Fibroblast of skin of scalp (primary cell): ENCODE measurements around the gene OXSR1.
"Not testable (repeated sequence)": the region's sequence is repeated elsewhere in the genome, so short reads cannot be mapped to it uniquely, and the experiment has no call there.

ENCODE experiments used
- DNase-seq: peaks from one replicate; pipeline ENCODE4 v3.0.0-alpha.2; 2013

OXSR1 gene

GRCh38 chr3:38235466-38235865 lies 70.1 kb downstream of the OXSR1 start:
- DNase-seq: no peak

DNA sequence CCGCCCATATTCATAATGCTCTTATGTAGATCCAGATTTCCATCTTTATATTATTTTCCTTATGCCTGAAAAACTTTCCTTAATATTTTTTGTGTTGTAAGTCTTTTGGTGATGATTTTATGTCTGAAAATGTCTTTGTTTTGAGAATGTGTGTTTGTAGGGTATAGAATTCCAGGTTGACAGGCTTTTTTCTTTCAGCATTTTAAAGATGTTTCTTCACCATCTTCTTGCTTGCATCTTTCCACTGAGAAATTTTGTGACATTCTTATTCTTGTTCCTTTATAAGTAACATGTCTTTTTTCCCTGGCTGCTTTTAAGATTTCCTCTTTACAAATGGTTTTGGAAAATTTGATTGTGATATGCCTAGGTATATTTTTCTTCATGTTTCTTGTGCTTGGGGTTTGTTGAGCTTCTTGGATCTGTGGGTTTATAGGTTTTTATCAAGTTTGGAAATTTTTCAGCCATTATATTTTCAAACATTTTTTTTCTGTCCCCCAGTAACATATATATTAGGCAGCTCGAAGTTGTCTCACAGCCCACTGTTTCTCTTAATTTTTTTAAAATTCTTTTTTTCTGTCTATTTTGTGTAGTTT lies 73.2 kb downstream of the OXSR1 start:
- no peak for DNase-seq

DNA sequence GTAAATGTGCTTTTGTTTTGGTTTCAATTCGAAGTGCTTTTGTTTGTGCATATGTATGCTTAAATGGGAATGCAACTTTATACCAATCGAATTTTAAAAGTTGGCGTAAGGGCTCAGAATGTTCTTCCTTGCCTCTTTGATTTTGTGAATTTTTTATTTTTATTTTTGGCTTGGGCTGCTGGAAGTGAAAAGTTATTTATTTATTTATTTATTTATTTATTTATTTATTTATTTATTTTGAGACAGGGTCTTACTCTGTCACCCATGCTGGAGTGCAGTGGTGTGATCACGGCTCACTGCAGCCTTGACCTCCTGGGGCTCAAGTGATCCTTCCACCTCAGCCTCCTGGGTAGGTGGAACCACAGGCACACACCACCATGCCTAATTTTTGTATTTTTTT lies 77.5 kb downstream of the OXSR1 start:
- not testable (repeated sequence) for DNase-seq

- DNase-seq: no peak
Measured at GRCh38 chr3:38245930-38246329, 80.6 kb downstream of the OXSR1 start.

DNA sequence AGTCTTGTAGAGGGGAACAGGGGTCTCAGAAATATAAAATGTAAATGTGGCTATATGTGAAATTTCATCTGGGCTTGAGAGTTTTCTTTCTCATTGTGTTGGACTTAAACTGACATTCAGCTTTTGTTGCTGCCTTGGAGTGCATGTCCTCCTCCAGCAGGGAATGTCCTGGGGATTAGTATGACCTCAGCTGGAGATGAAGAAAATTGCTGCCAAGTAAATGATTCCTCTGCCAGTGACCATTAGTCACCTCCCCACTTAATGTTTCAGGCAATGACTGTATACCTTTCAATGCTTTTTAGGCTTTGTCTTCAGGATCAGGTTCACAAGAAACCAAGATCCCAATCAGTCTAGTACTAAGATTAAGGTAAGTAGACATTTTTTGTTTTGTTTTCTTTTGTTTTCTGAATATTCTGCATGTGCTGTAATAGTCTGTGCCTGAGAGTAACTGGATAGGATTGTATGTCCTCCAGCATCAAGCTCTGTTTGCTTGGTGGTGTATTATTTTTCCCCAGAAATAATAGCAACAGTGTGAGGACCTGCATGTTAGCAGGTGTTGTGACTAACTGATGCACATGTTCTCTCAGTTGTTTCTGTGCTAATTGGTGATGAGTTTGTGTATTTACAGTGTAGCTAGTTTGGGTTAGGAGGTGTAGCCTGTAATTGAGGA lies 82.2 kb downstream of the OXSR1 start:
- DNase-seq: peak; percentile 82

DNA sequence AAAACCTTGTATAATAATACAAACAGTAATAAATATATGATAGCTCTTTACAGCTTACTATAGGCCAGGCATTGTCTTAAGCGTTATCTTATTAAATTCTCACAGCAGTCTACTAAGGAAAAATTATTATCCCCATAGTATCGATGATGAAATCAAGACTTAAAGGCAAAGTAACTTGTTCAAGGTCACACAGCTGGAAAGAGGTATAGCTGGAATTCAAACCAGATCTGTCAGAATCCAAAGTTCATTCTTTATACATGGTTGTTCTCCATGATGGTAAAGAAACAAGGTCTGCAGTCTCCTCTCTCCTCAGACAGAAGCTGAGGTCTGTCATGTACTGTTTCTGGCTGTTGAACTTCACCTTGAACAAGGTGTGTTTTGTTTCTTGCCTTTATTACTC lies 84.9 kb downstream of the OXSR1 start:
- DNase-seq: no peak

GRCh38 chr3:38251197-38251596 lies 85.9 kb downstream of the OXSR1 start:
- DNase-seq: no peak

DNA sequence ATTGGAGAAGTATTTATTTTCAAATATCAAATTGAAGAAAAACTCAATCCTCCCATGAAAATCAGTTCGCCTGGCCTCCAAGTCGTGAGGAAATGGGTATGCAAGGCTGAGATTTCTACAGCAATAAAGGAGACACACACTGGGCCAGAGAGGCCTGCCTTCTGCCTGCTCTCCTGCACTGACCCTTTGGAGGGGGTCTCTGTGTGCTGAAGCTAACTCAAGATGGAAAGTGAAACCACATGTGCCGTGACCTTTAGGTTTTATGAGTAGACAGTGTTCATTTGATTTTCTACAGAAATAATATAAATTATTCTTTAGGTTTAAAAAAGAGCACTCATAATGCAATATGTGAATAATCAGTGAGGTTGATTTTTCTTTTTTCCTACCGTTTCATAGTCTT lies 88.4 kb downstream of the OXSR1 start:
- DNase-seq: no peak

DNA sequence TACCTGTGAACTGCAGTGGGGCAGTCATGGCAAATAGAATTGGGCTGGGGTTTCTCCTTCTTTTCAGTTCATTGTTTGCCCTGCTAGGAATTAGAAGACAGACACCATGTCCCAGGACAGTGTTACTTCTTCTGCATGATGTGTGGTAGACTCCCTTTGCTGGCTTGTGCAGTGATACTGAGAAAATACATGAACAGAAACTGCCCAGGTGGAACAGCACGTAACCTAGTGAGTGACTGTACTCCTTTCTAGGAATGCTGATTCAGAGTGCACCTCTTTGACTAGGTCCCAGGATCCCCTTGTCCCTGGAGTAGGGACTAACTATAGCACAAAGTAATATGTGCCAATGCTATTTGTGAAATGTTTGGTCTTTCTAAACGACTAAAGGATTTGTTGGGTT lies 89.5 kb downstream of the OXSR1 start:
- DNase-seq: no peak

- no peak for DNase-seq
Measured at GRCh38 chr3:38255627-38256026, 90.3 kb downstream of the OXSR1 start.

DNA sequence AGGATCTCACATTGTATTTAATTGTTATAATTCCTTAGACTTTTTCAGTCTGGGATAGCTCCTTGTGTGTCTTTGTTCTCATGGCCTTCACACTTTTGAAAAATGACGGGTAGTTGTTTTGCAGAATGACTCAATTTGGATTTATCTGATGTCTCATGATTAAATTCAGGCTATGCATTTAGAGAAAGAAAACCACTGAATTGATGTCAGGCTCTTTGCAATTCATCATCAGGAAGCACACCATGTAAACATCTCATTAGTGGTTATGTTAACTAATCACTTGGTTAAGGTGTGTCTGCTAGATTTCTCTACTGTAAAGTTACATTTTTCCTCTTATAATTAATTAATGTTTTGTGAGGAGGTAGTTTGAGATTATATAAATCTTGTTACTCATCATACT lies 92.2 kb downstream of the OXSR1 start:
- no peak for DNase-seq

- no peak for DNase-seq
Measured at GRCh38 chr3:38260474-38260873, 95.1 kb downstream of the OXSR1 start.

GRCh38 chr3:38264353-38264771 lies 99.0 kb downstream of the OXSR1 start:
- DNase-seq: no peak

DNA sequence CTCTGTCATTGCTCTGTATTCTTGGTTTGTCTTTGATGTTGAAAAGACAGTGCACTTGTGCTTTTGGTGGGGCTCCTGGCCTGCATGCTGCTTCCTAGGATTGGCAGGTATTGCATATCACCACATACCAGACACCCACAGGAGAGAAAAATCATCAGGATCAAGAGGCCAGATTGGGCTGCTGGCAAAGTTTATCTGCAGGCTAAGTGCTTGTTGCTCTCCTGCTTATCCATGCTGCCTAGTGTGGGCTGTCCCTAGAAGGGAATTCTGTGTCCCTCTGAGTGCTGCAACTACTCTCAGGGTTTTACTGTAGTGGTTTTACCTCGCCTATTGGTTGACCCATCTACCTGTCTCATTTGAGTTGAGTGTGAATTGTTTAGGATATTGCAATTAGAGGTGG lies 99.4 kb downstream of the OXSR1 start:
- no peak for DNase-seq

DNA sequence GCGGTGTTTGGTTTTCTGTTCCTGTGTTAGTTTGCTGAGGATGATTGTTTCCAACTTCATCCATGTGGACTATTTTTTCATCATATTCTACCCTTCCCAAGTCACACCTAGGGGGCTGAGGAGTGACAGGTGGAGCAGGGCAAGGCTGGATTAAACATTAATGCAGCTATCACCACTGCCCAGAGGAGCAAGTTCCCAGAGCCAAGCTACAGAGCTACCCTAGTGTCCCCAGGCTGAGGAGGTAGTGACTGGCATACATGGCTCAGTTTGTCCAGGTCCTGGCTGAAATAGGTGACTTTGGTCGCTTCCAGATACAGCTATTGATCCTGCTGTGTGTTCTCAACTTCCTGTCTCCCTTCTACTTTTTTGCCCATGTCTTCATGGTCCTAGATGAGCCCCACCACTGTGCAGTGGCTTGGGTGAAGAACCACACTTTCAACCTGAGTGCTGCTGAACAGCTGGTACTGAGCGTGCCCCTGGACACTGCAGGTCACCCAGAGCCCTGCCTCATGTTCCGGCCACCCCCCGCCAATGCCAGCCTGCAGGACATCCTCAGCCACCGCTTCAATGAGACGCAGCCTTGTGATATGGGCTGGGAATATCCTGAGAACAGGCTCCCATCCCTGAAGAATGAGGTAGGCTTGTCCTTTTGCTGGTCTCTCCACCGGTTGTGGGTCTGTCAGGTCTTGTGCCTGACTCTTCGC lies 100.4 kb downstream of the OXSR1 start, which contains the start of gene SLC22A13:
Gene SLC22A13, plus strand, starts transcription at position 209 of the 704 bp plus-strand sequence. Its CDS starts 49 bp downstream, at position 258.
- no peak for DNase-seq

GRCh38 chr3:38266810-38267209 lies 101.5 kb downstream of the OXSR1 start:
- DNase-seq: no peak

- no peak for DNase-seq
Measured at GRCh38 chr3:38267662-38268061, 102.3 kb downstream of the OXSR1 start.

DNA sequence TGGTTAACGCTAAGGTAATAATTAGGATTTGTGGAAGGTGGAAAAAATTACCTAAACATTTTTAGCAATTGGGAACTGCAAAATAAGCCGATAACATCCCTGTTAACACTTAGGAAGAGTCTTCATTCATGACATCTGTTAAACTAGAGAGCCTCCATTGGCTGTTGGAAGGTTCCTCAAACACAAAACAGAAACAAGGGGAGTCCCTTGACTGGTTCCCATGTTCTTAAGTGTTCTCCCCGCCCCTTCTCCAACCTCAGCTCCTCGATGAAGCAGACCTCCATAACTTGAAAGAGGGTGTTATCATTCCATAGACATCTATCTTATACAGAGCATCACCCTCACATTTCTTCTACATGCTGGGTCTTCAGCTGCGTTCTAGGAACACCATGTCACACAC lies 102.8 kb downstream of the OXSR1 start:
- no peak for DNase-seq

DNA sequence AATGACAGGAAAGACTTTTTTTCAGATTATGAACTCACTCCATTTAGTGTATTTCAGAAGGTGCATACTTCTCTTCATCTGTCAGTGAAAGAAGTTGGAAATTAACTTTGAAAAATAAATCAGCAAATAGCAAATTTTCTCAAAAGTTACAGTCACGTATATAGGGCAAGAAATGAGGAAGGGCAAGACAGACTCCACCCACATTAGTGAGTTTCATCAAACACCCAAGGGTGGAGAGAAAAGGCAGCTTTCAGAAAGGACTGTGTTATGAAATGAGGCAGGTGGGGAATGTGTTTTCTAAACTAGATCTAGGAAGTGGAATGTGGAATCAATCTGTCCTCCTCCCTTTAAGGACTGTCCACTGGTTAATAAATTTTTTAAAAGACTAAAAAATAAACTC lies 103.2 kb downstream of the OXSR1 start:
- no peak for DNase-seq

DNA sequence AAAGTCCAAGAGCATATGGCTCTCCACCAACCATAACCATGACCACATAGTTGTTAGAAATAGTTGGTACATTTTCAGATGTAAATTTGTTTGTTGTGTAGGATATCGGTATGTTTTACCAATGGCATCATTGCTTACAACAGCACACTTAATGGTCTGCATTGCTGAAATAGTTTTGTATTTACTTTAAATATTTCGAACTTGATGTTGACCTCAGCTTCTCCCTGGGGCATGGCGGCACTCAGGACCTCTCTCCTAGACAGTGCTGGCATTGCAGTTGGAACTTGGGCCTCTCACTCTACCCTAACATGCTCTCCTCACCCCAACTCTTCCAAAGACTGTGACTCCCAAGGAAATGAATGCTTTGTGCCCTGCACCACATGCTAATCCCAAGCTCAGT lies 105.3 kb downstream of the OXSR1 start:
- DNase-seq: peak; percentile 51

DNA sequence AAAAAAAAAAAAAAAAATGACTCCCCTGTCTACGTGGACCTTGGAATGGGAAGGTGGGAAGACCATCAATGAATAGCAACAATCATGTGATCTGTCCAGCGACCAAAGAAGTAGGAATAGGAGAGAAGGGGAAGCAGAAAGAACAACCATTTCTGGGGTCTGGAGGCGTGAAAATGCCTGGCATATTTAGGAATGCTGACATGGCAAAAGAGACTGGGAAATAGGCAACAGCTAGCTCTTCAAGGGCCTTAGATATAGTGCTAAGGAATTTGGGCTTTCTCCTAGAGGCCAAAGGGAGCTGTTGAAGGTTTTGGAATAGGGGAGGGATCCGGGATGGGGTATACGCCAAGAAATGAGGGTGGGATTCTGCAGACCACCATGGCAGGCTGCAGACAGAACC lies 106.2 kb downstream of the OXSR1 start:
- no peak for DNase-seq

- no peak for DNase-seq
Measured at GRCh38 chr3:38274864-38275649, 109.7 kb downstream of the OXSR1 start.

DNA sequence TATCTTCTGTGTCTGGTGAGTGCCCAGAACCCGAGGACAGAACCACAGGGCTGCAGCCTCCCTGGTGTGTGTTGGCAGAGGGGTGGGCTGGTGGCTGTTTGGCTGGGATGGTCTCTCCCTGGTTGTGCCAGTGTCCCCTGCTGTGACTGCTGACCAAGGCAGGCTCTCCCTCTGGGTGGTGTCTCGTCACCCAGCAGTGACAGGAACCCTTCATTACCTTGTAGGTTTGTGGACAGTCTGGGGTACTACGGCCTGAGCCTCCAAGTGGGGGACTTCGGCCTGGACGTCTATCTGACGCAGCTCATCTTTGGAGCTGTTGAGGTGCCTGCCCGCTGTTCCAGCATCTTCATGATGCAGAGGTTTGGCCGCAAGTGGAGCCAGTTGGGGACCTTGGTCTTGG lies 110.3 kb downstream of the OXSR1 start:
- DNase-seq: no peak
